ENCODE results near the gene GNAS-AS1.

Gene GNAS-AS1

GRCh38 chr20:58854638-58855471 is 4.2 kb upstream of the GNAS-AS1 start:
- TF ChIP-seq CTCF (IDR thresholded peaks at IDR 0.05; ENCODE audit: low read depth, low read length) = no peak
- no peak for DNase-seq (ENCODE audit: extremely low read depth, low read depth)

- no peak for TF ChIP-seq CTCF (IDR thresholded peaks at IDR 0.05; ENCODE audit: low read depth, low read length)
Measured at GRCh38 chr20:58853976-58854637, 3.4 kb upstream of the GNAS-AS1 start.

GRCh38 chr20:58853466-58853865 is 2.8 kb upstream of the GNAS-AS1 start:
- DNase-seq (ENCODE audit: extremely low read depth, low read depth) = no peak
- no peak for TF ChIP-seq CTCF (IDR thresholded peaks at IDR 0.05; ENCODE audit: low read depth, low read length)

More at GRCh38 chr20:58853976-58854637, 3.4 kb upstream of the GNAS-AS1 start:
- DNase-seq (ENCODE audit: extremely low read depth, low read depth) = no peak

DNA sequence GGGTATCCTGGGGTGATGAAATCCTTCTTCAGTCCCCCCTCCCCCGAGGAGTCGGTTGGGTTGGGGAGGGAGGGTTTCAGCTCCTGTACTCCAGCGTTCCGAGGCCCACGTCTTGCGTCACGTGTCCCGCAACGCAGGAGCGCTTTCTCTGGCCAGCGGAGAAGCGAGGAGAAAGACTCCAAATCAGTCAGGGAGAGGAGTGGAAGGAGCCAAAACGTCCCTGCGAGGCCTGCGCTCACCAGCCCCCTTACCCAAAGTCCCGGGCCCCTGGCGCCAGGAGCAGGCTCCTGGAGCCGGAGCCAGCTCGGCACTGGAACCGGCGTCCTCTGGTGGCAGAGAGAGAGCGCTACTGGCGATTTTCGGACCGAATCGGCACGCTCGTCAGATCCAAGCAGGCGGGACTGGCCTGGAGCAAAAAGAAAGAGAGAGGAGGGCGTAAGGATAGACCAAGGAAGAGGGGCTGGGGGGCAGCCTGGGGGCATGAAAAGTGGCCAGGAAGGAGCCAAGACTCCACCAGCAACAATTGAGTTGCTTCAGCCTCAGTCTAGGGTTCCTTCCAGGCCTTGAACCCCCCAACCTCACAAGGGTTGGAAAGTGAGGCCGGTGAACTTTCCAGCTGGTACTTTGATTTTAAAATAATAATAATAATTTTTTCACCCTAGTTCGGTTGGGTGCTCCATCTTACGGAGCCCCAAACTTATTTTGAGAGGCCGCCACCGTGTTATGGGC is 2.0 kb upstream of the GNAS-AS1 start, which contains the start of gene GNAS:
Gene GNAS (plus strand): TSS at position 174 of the 729 bp plus-strand sequence.
- DNase-seq (ENCODE audit: extremely low read depth, low read depth) = no peak
- peak; percentile 70 for TF ChIP-seq CTCF (IDR thresholded peaks at IDR 0.05; ENCODE audit: low read depth, low read length)

GRCh38 chr20:58851969-58852458 is 1.3 kb upstream of the GNAS-AS1 start:
- DNase-seq (ENCODE audit: extremely low read depth, low read depth) = no peak
- no peak for TF ChIP-seq CTCF (IDR thresholded peaks at IDR 0.05; ENCODE audit: low read depth, low read length)

GRCh38 chr20:58851221-58851968 is 693 bp upstream of the GNAS-AS1 start:
- no peak for TF ChIP-seq CTCF (IDR thresholded peaks at IDR 0.05; ENCODE audit: low read depth, low read length)
- no peak for DNase-seq (ENCODE audit: extremely low read depth, low read depth)
